Measurements from ENCODE around the gene ALCAM.
"Not testable (repeated sequence)": the region's sequence is repeated elsewhere in the genome, so short reads cannot be mapped to it uniquely, and the experiment has no call there.

ALCAM gene

DNA sequence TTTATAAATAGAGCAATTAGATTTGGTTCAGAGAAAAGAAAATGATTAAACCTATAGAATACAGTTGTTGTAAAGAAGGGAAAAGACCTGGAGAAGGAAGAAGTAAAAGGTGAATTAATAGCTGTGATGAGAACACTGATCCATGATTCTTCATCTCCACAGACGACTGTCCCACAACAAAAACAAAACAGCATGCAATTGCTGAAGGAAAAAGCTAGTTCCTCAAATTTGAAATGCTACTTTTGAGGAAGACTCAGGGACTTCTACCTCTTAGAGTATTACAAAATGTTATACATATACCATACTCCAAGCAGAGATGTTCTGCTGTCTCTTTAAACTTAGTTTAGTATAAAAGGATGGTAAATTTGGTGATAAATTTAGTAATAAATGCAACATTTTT is 21.5 kb downstream of the ALCAM start:
- no peak for DNase-seq (ENCODE audit: low read depth in 3 of 3)

DNA sequence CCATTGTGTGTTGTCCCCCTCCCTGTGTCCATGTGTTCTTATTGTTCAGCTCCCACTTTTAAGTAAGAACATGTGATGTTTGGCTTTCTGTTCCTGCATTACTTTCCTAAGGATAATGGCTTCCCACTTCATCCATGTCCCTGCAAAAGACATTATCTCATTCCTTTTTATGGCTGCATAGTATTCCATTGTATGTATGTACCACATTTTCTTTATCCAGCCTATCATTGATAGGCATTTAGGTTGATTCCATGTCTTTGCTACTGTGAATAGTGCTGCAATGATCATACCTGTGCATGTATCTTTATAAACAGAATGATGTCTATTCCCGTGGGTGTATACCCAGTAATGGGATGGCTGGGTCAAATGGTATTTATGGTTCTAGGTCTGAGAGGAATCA is 23.1 kb downstream of the ALCAM start:
- DNase-seq (ENCODE audit: low read depth in 3 of 3): not testable (repeated sequence)

DNA sequence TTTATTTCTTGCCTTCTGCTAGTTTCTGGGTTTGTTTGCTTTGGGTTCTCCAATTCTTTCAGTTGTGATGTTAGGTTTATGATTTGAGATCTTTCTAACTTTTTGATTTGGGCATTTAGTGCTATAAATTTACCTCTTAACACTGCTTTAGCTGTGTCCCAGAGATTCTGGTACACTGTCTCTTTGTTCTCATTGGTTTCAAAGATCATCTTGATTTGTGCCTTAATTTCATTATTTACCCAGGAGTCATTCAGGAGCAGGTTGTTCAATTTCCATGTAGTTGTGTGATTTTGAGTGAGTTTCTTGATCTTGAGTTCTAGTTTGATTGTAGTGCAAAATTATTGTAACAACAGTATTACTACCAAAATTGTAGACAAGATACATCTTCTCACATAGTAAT is 25.9 kb downstream of the ALCAM start:
- not testable (repeated sequence) for DNase-seq (ENCODE audit: low read depth in 3 of 3)

DNA sequence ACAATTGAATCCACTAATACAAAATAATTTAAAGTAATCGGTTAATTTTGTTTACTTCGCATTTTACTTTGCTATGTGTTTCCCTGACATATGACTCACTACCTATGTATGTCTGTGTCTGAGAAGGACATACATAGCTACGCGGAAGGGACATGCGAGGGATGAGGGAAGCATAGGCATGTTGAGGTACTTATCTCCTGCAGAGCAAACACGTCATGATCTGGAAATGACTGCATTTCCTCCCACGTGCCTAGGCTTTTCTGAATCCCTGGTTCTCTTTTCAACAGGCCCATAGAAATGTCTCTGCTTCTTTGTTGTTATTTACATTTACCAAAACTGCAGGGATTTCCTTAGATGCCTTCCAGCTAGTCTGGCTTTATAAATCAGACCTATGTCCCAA is 27.5 kb downstream of the ALCAM start:
- DNase-seq (ENCODE audit: low read depth in 3 of 3): no peak

DNA sequence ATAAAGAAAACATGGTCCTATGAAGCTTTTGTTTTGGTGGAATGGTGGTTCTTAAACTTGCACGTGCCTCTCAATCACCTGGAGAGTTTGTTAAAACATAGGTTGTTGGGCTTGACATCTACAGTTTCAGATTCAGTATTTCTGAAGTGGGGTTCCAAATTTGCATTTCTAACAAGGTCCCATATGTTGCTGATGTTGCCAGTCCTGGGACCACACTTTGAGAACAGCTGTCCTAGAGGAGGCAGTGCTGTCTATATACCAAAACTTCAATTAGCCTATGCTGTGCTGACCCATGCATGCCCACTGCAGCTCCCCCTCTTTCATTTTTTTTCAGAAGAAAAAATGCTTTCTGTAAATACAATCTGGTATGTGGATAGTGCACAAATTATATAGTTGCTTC is 31.3 kb downstream of the ALCAM start:
- no peak for DNase-seq (ENCODE audit: low read depth in 3 of 3)

DNA sequence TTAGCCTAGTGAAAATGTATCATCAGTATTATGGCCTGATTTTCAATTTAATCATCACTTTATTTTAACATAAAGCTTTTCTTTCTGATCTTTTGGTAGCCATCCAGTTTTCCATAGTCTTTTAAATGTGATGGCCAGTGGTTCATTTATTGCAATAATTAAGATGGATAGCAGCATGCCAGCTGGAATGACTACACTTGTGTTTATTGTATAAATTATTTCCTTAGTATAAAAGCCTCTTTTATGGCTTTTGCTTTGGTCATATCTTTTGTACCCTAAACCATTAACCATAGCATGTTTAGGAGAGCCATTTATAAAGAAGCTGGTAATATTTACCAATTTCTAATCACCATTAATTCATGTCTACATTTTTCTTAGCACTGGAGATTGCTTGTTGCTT is 31.7 kb downstream of the ALCAM start:
- DNase-seq (ENCODE audit: low read depth in 3 of 3): no peak

DNA sequence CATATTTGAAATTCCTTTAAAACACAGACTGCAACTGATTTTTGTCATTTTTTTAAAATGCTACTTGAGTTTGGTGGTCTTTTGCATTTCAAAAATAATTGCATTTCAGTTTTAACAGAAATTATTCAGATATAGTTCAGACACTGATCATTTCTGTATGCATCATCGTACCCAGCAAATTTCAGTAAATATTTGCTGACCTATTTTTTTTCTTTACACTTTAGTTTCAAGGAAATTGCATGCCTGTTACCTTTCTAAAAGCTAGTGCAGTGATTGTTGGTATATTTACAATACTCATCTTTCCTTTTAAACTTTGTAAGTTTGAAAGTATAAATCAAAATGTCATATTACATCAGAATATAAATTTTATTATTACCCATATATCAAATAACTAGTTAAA is 32.4 kb downstream of the ALCAM start:
- DNase-seq (ENCODE audit: low read depth in 3 of 3): no peak

DNA sequence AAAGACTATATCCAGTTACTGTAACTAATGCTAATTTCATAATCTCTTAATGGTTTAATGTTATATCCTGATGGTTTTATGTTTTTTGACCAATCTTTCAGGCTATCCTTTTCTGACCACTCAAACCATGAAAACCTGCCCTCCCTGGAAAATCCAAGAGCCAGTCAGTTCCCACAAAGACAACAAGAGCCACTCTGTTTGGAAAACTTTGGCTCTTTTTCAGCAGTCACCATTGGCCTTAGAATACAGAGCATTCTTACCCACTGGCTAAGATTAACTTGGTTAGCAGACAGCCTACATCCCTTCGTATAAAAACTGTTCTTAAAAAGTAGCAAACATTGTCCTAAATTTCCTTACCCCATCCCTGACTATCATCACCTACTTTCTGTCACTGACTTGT is 32.9 kb downstream of the ALCAM start:
- no peak for DNase-seq (ENCODE audit: low read depth in 3 of 3)

DNA sequence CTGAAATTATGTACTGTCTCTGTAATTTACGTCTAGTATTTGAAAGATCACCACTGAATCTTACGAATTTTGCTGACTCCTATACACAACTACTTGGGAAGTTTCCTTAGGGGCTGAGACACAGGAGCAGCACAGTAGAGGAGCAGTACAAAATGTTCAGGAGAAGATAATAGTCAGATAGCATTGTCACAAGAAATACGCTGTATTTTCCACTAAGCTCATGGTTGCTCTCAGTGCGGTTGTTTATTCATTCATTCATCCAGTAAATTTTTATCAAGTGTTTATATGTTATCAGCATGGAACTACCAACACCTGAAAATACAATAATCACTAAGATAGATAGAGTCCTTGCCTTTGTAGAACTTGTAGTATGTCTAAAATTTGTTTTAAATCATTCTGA is 34.5 kb downstream of the ALCAM start:
- DNase-seq (ENCODE audit: low read depth in 3 of 3): no peak

DNA sequence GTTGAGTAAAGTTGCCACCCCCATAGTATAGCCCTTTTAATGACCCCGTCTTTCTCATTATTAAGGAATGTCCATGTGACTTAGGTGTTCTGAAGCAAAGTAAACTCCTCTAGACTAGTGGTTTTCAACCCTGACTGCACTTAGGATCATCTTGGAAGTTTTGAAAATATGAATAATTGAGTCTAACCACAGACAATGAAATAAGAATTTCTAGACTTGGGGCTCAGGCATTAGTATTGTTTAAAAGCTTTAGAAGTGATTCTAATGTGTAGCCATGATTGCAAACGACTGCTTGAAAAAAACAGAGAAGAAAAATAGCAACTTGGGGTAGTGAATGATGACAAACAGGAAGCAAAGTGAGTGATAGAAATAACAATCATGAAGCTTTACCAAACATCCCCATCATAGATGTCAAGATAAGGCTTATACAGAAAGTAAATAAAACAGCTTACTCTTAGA is 35.0 kb downstream of the ALCAM start:
- no peak for DNase-seq (ENCODE audit: low read depth in 3 of 3)

DNA sequence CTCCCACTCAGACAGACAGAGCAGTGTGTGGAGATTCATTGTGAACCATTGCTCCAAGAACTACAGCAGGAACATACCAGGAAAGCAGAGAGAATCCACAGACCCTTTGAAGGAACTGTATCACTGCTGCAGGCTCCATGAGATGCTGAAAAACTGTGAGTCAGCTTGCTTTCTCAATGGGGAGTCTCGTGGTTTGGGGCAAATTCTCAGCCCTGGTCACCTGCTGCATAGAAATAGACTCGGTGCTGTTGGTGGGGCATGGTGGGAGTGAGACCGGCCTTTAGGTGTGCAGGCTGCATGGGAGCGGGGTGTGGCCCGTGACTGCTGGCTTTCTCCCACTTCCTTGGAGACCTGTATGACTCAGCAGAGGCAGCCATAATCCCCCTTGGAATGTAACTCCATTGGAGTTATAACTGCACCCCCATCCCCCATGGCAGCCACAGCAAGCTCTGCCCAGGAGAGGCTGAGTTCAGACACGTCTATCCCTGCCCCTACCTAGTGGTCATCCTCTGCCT is 35.6 kb downstream of the ALCAM start:
- DNase-seq (ENCODE audit: low read depth in 3 of 3): no peak

DNA sequence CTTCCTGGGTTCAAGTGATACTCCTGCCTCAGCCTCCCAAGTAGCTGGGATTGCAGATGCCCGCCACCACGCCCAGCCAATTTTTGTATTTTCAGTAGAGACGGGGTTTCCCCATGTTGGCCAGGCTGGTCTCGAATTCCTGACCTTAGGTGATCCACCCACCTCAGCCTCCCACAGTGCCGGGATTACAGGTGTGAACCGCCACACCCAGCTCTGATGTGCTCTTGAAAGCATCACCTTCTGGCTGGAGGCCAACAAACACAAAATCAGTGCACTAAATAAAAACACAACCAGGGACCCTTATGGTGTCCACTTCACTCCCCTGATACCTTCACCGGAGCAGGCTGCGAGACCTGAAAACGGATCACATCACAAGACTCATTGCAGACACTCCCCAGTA is 36.3 kb downstream of the ALCAM start:
- not testable (repeated sequence) for DNase-seq (ENCODE audit: low read depth in 3 of 3)

DNA sequence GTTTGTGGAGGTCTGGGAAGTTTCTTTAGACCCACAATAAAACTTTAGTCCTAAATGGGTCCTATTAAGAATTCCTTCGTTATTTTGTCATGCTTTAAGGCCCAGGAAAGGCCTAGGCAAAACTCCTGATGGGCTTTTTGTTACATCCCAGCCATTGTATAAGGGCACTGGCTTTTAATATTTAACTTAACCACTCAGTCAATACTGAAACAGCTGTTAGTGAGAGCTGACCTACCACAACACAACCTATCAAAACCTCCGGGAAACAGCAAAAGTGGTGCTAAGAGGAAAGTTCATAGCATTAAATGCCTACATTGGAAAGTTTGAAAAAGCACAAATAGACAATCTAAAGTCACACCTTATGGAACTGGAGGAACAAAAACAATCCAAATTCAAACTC is 39.6 kb downstream of the ALCAM start:
- DNase-seq (ENCODE audit: low read depth in 3 of 3): no peak

DNA sequence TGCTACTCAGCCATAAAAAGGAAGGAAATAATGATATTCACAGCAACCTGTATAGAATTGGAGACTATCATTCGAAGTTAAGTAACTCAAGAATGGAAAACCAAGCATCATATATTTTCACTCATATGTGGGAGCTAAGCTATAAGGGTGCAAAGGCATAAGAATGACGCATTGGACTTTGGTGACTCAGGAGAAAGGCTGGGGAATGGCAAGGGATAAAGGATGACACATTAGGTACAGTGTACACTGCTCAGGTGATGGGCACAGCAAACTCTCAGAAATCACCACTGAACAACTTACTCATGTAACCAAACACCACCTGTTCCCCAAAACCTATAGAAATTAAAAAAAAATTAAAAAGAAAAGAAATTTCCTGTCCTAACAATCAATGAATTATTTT is 42.7 kb downstream of the ALCAM start:
- DNase-seq (ENCODE audit: low read depth in 3 of 3): no peak

DNA sequence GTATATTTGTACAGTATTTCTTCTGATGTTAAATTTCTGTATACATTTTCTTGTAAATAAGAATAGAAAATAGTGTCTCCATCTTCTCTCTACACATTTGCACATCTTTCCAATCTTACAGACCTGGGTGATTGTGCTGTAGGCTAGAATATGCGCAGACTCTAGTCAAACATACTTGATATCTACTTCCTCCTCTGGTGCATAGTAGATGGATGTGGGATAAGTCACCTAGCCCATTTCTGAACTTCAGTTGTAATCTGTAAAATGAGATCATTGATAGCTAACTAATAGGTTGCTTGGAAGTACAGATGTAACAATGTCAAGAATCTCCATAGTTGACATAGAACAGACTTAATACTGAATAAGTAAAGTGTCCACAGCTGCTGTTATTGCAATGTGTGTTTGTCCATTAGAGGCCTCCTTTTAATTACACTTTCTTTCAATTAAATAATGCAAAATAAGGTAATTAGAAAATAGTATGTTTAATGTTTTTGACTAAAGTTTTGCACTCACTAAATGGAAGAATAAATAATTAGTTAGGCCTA is 46.7 kb downstream of the ALCAM start:
- no peak for DNase-seq (ENCODE audit: low read depth in 3 of 3)

DNA sequence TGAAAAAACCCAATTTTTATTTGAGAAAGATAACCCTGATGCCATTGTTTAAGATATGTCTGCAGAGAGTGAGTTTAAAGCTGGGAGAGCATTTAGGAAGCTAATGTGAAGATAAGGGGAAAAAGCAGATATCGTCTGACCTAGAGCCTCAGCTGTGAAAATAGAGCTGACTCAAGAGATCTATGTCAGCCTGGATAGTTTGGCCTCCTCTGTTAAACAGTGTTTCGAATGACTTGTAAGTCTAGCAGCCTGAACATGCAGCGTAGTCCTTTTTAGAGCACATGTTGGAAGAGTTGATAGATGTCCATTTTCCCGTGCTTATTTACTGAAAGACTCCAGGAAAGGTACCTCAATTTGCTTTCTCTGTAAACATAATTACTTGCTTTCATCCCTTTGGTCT is 48.1 kb downstream of the ALCAM start:
- DNase-seq (ENCODE audit: low read depth in 3 of 3): no peak

DNA sequence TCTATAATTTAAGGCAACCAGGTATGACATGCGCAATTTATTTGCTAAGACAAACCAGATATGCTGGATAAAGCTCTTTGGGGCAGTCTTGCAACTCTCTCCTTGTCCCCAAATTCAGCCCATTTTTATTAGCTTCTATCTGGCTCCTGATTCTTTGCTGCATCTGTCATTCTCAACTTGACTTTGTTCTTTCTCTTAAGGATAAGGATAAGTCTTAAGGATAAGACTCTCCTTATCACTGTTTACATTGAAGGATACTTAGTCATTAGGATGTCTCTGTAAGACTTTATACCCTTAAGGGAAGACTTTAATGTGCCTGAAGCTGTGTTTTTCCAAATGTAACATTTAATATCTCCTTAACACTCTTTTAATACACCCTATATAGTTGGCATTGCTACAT is 49.2 kb downstream of the ALCAM start:
- DNase-seq (ENCODE audit: low read depth in 3 of 3): no peak

DNA sequence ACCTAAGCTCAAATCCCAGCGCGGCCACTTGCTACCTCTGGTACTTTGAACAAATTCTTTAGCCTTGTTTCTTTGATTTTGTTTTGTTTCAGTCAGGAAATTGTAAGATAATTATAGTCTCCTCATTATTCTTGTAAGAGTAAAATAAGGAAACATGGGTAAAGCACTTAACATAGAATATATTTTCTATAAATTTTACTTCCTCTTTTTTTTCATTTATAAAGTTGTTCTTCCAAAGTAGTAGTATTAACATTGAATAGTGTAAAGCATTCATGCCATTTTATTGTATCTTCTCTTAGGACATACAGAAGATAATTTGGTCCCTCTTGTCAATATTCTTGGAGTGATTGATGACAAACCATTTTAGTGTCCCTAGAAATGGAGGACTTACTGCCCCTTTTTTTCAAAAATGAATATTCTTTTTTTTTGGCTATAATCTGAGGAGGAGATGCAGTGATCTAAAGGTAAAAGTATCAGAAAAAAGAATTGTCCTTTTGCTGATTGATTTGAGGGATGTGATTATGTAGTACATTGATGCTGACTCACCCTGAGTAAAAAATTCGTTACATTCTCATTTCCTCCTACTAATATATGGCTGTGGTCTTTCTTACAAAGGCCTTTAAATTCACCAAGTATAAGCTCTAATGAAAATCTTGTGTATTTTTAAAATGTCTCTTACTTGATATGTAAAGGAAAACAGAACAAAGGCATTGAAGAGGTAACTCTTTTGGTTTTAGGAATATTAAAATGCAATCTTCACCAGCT is 51.0 kb downstream of the ALCAM start:
- DNase-seq (ENCODE audit: low read depth in 3 of 3): no peak

DNA sequence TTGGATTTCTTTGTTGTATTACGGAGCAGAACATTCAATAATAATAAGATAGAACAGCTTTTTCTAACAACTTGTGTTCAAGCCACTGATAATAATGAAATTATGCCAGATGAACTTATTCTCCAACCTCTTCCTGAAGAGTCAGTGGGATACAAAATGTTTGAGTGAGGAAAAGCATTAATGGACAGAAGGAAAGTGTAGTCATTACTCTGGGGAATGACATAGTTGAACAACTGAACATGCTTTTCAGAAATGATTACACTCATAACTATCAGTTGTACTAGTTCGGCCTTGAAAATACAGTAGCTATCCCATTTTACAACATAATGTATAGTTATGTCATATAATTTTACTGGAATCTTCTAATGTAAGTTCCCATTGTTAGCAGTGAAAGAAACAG is 55.9 kb downstream of the ALCAM start:
- DNase-seq (ENCODE audit: low read depth in 3 of 3): no peak

DNA sequence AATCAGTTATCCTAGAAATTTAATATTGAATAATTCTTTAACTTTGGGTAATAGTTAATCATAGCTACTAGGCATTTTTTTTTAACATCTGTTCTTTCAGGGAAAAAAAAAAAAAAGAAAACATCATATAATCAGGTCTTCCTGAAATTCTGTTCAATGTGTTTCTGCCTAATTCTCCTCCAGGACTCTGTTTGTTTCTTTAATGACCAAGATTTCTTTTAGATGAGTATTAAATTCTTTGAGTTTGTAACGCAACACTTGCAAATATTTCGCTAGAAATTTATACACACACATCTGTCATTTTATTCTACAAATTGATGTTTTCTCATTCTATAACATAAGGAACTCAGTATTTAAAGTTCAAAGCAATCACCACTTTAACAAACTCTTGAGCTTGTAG is 56.7 kb downstream of the ALCAM start:
- DNase-seq (ENCODE audit: low read depth in 3 of 3): no peak

DNA sequence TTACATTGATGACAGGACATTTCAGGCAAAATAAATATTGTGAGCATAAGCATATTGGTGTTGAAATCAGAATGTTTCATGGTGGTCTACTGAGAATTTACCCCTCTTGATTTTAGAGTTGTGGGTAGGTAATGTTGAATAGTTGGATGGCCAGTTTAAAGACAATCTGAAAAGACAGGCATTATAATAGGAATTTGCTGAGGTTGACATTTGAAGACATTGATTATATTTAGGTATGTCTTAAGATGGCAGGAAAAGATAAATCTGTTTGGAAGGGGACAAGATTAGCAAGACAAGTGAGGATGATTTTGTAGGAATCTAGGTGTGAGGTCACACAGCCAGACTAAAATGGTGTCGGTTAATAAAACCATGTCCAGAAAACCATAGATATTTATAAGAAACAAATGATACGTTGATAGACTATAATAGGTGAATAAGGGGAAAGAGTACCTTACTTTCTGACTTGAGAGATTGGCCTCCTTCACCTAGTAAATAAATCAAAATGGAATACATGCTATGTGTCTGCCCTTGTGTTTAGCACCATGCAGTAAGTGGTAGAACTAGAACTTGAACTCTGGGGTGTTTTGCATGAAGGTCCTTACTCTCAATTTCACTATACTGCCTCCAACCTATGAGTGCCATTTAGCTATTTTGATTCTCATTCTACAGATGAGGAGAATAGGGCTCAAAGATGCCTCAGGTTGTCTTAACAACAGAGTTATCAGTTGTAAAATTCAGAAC is 57.9 kb downstream of the ALCAM start:
- no peak for DNase-seq (ENCODE audit: low read depth in 3 of 3)

DNA sequence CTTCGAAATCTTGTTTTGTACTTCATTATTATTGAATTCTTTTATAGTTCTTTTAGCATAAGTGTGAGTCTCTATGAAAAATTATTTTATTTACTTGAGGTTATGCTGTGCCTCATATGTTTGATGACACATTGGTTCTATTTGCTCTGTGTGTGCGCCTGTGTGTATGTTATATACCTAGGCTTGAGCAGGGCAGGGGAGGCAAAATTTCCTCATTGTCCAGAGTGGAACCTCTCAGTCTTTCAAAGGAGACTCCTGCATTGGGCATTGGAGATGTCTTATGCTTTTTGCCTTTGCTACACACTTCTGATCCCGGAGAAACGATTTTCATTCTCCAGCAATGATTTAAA is 58.4 kb downstream of the ALCAM start:
- no peak for DNase-seq (ENCODE audit: low read depth in 3 of 3)

DNA sequence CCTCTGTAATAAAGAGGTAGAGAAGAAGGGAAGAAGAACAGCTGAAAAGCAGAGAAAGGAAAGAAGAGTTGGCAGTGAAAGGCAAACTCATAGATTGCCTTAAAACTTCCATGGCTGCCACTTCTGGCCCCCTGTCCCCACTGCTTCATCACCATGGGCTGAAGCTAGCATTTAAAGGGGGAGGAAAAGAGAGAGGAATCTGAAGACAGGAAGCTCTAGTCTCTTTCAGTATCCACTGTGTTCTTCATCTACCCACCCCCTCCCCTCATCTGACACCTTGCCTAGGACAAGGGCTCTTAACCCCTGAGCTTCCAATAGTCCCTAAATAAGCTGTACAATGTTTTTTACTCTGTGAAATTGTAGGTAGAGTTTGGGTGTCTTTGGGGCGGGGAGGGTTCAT is 60.6 kb downstream of the ALCAM start:
- DNase-seq (ENCODE audit: low read depth in 3 of 3): no peak
